Stimulated activated CD8-positive, alpha-beta memory T cell treated with anti-CD3 and anti-CD28 coated beads, Interleukin-12 subunit alpha, Interleukin-12 subunit beta, amount 100 ng/mL, for 1 hour (primary cell): Measurements from ENCODE around the gene THOC5.
"Not testable (repeated sequence)": the region's sequence is repeated elsewhere in the genome, so short reads cannot be mapped to it uniquely, and the experiment has no call there.

Experiments
- DNase-seq: peaks from one replicate; pipeline ENCODE4 v3.0.0-alpha.2; 2020; ENCODE audit warnings: low read depth

Gene THOC5

GRCh38 chr22:29510542-29510941 lies 43.0 kb downstream of the THOC5 start:
- no peak for DNase-seq

- DNase-seq, result no peak
These were observed 43.7 kb downstream of the THOC5 start for GRCh38 chr22:29509815-29510214.

GRCh38 chr22:29509298-29509697 lies 44.3 kb downstream of the THOC5 start:
- DNase-seq, result no peak

GRCh38 chr22:29503811-29504372 lies 49.7 kb downstream of the THOC5 start:
- no peak for DNase-seq

- no peak for DNase-seq
These were observed 53.7 kb downstream of the THOC5 start for GRCh38 chr22:29499852-29500251.

- DNase-seq, result no peak
These were observed 59.9 kb downstream of the THOC5 start for GRCh38 chr22:29493636-29494035.

GRCh38 chr22:29491012-29491411 lies 62.5 kb downstream of the THOC5 start:
- DNase-seq, result no peak

GRCh38 chr22:29489127-29489780 lies 64.3 kb downstream of the THOC5 start:
- not testable (repeated sequence) for DNase-seq

GRCh38 chr22:29487426-29487986 lies 66.1 kb downstream of the THOC5 start:
- no peak for DNase-seq

- no peak for DNase-seq
These were observed 68.1 kb downstream of the THOC5 start for GRCh38 chr22:29485448-29485847.

- DNase-seq, result no peak
These were observed 68.9 kb downstream of the THOC5 start for GRCh38 chr22:29484642-29485041.

- no peak for DNase-seq
These were observed 70.3 kb downstream of the THOC5 start for GRCh38 chr22:29483254-29483653.

GRCh38 chr22:29482726-29483125 lies 70.8 kb downstream of the THOC5 start:
- DNase-seq, result no peak

GRCh38 chr22:29482253-29482652 lies 71.3 kb downstream of the THOC5 start:
- DNase-seq, result no peak

GRCh38 chr22:29481265-29482000 lies 72.1 kb downstream of the THOC5 start:
- DNase-seq, result no peak

GRCh38 chr22:29480512-29481264 lies 72.9 kb downstream of the THOC5 start:
- no peak for DNase-seq

GRCh38 chr22:29480262-29480511 lies 73.4 kb downstream of the THOC5 start:
- DNase-seq, result no peak

- no peak for DNase-seq
These were observed 73.9 kb downstream of the THOC5 start, which contains the start of gene NEFH for GRCh38 chr22:29479417-29480261. Gene NEFH (plus strand): TSS chr22:29480218. CDS start chr22:29480263, 45 bp downstream.

GRCh38 chr22:29478326-29479276 lies 75.0 kb downstream of the THOC5 start:
- no peak for DNase-seq

- no peak for DNase-seq
These were observed 75.7 kb downstream of the THOC5 start for GRCh38 chr22:29477723-29478318.
